Hepatocyte (in vitro differentiated cells): ENCODE measurements around the gene ELOA. TPM values are rescaled to one million over a fixed set of nuclear protein-coding genes. Genes with fewer than 3 reads are reported as not detected.

Experiments
- DNase-seq: peaks from one replicate; pipeline ENCODE4 v3.0.0-alpha.2; 2016; ENCODE audit warnings: low spot score
- H2AFZ ChIP-seq: fragments of 200-600 bp; sonication (generic); 2 replicates; pipeline ENCODE4 v1.6.0; 2016; ENCODE audit warnings: antibody characterized with exemption, mild to moderate bottlenecking
- H3K27ac ChIP-seq: fragments of 200-600 bp; sonication (generic); 2 replicates; pipeline ENCODE4 v1.5.1; 2016; ENCODE audit warnings: mild to moderate bottlenecking
- H3K27me3 ChIP-seq: fragments of 200-600 bp; sonication (generic); 2 replicates; pipeline ENCODE4 v1.6.1; 2016
- H3K36me3 ChIP-seq: fragments of 200-600 bp; sonication (generic); replicated peaks from 2 replicates; pipeline ENCODE4 v1.5.1; 2016; ENCODE audit warnings: low read depth; ENCODE audit not compliant: insufficient read depth
- H3K4me1 ChIP-seq: fragments of 200-600 bp; sonication (generic); 2 replicates; pipeline ENCODE4 v1.5.1; 2016; ENCODE audit warnings: mild to moderate bottlenecking, moderate library complexity; ENCODE audit not compliant: insufficient read depth
- H3K4me2 ChIP-seq: fragments of 200-600 bp; sonication (generic); 2 replicates; pipeline ENCODE4 v1.6.0; 2016
- H3K4me3 ChIP-seq: fragments of 200-600 bp; sonication (generic); 2 replicates; pipeline ENCODE4 v1.5.1; 2016; ENCODE audit warnings: mild to moderate bottlenecking
- H3K79me2 ChIP-seq: fragments of 200-600 bp; sonication (generic); 2 replicates; pipeline ENCODE4 v1.6.0; 2017; ENCODE audit warnings: mild to moderate bottlenecking
- H3K9me2 ChIP-seq: fragments of 200-600 bp; sonication (generic); replicated peaks from 2 replicates; pipeline ENCODE4 v1.6.0; 2017; ENCODE audit warnings: mild to moderate bottlenecking; ENCODE audit not compliant: insufficient read depth
- H3K9me3 ChIP-seq: fragments of 200-600 bp; sonication (generic); 2 replicates; pipeline ENCODE4 v1.5.1; 2016; ENCODE audit warnings: low read depth, mild to moderate bottlenecking
- H4K20me1 ChIP-seq: fragments of 200-600 bp; sonication (generic); 2 replicates; pipeline ENCODE4 v1.6.0; 2016; ENCODE audit warnings: mild to moderate bottlenecking; ENCODE audit not compliant: insufficient read depth, poor library complexity, severe bottlenecking
- CTCF ChIP-seq: fragments of 200-600 bp; sonication (generic); IDR thresholded peaks from 2 replicates; pipeline ENCODE4 v1.5.1; 2016; ENCODE audit warnings: antibody characterized with exemption, mild to moderate bottlenecking; ENCODE audit not compliant: poor library complexity
- EZH2 ChIP-seq: fragments of 200-600 bp; sonication (generic); IDR thresholded peaks from 2 replicates; pipeline ENCODE4 v1.6.1; 2016; ENCODE audit warnings: antibody characterized with exemption, mild to moderate bottlenecking, borderline replicate concordance
- EZH2phosphoT487 ChIP-seq: fragments of 200-600 bp; sonication (generic); IDR thresholded peaks from one replicate; pipeline ENCODE4 v1.6.1; 2018; ENCODE audit warnings: antibody characterized with exemption, mild to moderate bottlenecking, low read depth, moderate library complexity; ENCODE audit not compliant: unreplicated experiment, severe bottlenecking
- WGBS: methylation state at CpG from one replicate; pipeline ENCODE4 v1.1.6; 2016; ENCODE audit warnings: low lambda C conversion rate; ENCODE audit errors: missing lambda C conversion rate; 5-methylcytosine and 5-hydroxymethylcytosine counted together
- polyA plus RNA-seq: library from polyadenylated mRNA; unstranded; fragments of >200 nt; fragmentation: Nextera tagmentation; extraction: Ambion mirVana; gene quantifications from 2 replicates; pipeline ENCODE4 v1.2.1, GENCODE V29; 2016
- total RNA-seq: library from RNA; depleted of rRNA; stranded (reverse); fragments of >200 nt; gene quantifications from 2 replicates; pipeline ENCODE4 v1.2.3, GENCODE V29; 2014

The ELOA gene
- total and polyA plus RNA-seq, 2 experiments from 2014 or later: 25.6 to 26.0 TPM

GRCh38 chr1:23772049-23772853 lies 29.0 kb downstream of the ELOA start:
- Histone ChIP-seq H3K9me3 (no peaks in the 10 kb centered on the region), H3K9me2 (no peaks in the 10 kb centered on the region), H2AFZ (no peak overlapping the region), H3K4me2 (peak overlapping the region; percentile 55), H3K36me3 (no peaks in the 10 kb centered on the region), H4K20me1 (no peaks in the 10 kb centered on the region), H3K27ac (no peak overlapping the region), H3K4me1 (peaks cover 4% of the 10 kb centered on the region), H3K27me3 (no peaks in the 10 kb centered on the region), H3K4me3 (no peak overlapping the region), H3K79me2 (peaks cover 22% of the 10 kb centered on the region)
- TF ChIP-seq EZH2: no peak
- TF ChIP-seq CTCF: peak; percentile 88
- no peak for TF ChIP-seq EZH2phosphoT487
- 19% methylated on average over 14 of the region's 14 CpGs for WGBS
- peak; percentile 91 for DNase-seq

DNA sequence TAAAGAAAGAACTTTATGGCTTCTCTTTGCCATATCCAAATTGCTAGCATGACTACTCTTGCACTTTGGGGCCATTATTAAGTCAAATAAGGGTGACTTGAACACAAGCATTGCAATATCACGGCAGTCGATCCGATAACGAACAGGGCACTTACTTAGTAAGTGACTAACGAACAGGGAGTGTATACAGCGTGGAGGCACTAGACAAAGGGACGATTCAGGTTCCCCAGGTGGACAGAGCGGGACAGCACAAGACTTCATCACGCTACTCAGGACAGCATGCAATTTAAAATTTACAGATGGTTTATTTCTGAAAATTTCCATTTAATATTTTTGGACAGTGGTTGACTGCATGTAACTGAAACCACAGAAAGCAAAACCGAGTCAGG lies 29.6 kb downstream of the ELOA start:
- DNase-seq: no peak
- Histone ChIP-seq H3K79me2 (peaks cover 26% of the 10 kb centered on the region), H3K9me2 (no peaks in the 10 kb centered on the region), H3K27ac (no peak overlapping the region), H3K36me3 (no peaks in the 10 kb centered on the region), H3K4me2 (no peak overlapping the region), H3K4me3 (no peak overlapping the region), H4K20me1 (no peaks in the 10 kb centered on the region), H3K27me3 (no peaks in the 10 kb centered on the region), H3K4me1 (peaks cover 9% of the 10 kb centered on the region), H2AFZ (no peak overlapping the region), H3K9me3 (no peaks in the 10 kb centered on the region)
- TF ChIP-seq EZH2 (no peak), EZH2phosphoT487 (no peak)
- WGBS: 91% methylated on average over 10 of the region's 10 CpGs

DNA sequence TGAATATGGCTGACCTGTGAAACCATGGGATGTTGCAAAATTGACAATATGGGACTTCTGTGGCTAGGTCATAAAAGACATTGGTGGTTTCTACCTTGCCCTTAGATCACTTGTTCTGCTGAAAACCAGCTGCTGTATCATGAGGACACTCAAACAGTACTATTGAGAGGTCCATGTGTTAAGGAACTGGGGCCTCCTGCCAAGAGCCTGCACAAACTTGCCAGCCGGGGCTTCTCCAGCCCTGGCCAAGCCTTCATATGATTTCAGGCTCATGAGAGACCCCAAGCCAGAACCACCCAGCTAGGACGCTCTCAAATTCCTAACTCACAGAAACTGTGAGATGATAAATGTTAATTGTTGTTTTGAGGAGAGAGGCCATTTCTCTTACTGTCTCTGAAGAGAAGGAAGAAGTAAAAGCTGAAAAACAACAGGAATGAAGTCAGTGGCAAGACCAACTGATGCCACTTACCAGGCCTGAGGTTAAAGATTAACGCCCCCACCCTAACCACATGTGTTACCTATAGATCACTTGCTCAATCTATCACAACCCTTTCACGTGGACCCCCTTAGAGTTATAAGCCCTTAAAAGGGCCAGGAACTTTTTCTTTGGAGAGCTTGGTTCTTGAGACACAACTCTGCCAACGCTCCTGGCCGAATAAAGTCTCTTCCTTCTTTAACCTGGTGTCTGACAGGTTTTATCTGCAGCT lies 31.1 kb downstream of the ELOA start:
- no peak overlapping the region for H2AFZ ChIP-seq
- WGBS: 90% methylated on average over 6 of the region's 6 CpGs
- H4K20me1 ChIP-seq: peaks cover 3% of the 10 kb centered on the region
- H3K9me3 ChIP-seq: no peaks in the 10 kb centered on the region
- H3K36me3 ChIP-seq: no peaks in the 10 kb centered on the region
- no peaks in the 10 kb centered on the region for H3K9me2 ChIP-seq
- H3K4me2 ChIP-seq: no peak overlapping the region
- H3K27ac ChIP-seq: no peak overlapping the region
- H3K27me3 ChIP-seq: no peaks in the 10 kb centered on the region
- TF ChIP-seq EZH2phosphoT487 (no peak), EZH2 (no peak), CTCF (no peak)
- no peak for DNase-seq
- H3K79me2 ChIP-seq: peaks cover 36% of the 10 kb centered on the region
- no peak overlapping the region for H3K4me3 ChIP-seq
- H3K4me1 ChIP-seq: peaks cover 12% of the 10 kb centered on the region

GRCh38 chr1:23776217-23776616 lies 32.9 kb downstream of the ELOA start:
- Histone ChIP-seq H4K20me1 (peaks cover 7% of the 10 kb centered on the region), H3K79me2 (peaks cover 54% of the 10 kb centered on the region), H3K36me3 (no peaks in the 10 kb centered on the region), H3K27ac (peak overlapping the region; percentile 94), H3K9me2 (no peaks in the 10 kb centered on the region), H3K4me3 (no peak overlapping the region), H3K9me3 (no peaks in the 10 kb centered on the region), H3K27me3 (no peaks in the 10 kb centered on the region), H3K4me2 (no peak overlapping the region), H3K4me1 (peaks cover 17% of the 10 kb centered on the region), H2AFZ (no peak overlapping the region)
- no peak for TF ChIP-seq CTCF
- no peak for TF ChIP-seq EZH2phosphoT487
- TF ChIP-seq EZH2: no peak
- WGBS: 71% methylated on average over 2 of the region's 2 CpGs
- no peak for DNase-seq
